Epithelial cell of esophagus (primary cell): ENCODE measurements around the gene ADARB2.
"Not testable (repeated sequence)": the region's sequence is repeated elsewhere in the genome, so short reads cannot be mapped to it uniquely, and the experiment has no call there.

Experiments
- DNase-seq: peaks from one replicate; pipeline ENCODE4 v3.0.0; 2010; ENCODE audit warnings: low read depth
- H3K4me3 ChIP-seq: 2 replicates; pipeline ENCODE4 v1.5.1; 2011; ENCODE audit warnings: mild to moderate bottlenecking, low read length, control low read depth
- CTCF ChIP-seq: IDR thresholded peaks from 2 replicates; pipeline ENCODE4 v1.5.1; 2011; ENCODE audit warnings: low read depth, mild to moderate bottlenecking, low read length, control low read depth, inconsistent platforms; ENCODE audit not compliant: insufficient read depth; ENCODE audit errors: missing control alignments

ADARB2 gene

GRCh38 chr10:1538121-1538520 lies 199.2 kb downstream of the ADARB2 start:
- TF ChIP-seq CTCF, result no peak
- no peak overlapping the region for H3K4me3 ChIP-seq
- DNase-seq, result no peak

GRCh38 chr10:1537449-1537848 lies 199.9 kb downstream of the ADARB2 start:
- not testable (repeated sequence) for H3K4me3 ChIP-seq

GRCh38 chr10:1536341-1536740 lies 201.0 kb downstream of the ADARB2 start:
- no peak for TF ChIP-seq CTCF
- H3K4me3 ChIP-seq, result no peak overlapping the region
- no peak for DNase-seq

More at GRCh38 chr10:1537449-1537848, 199.9 kb downstream of the ADARB2 start:
- not testable (repeated sequence) for DNase-seq

- no peak for DNase-seq
- H3K4me3 ChIP-seq, result no peak overlapping the region
- no peak for TF ChIP-seq CTCF
Observed at GRCh38 chr10:1535301-1535965, 201.9 kb downstream of the ADARB2 start.

GRCh38 chr10:1534820-1535219 lies 202.5 kb downstream of the ADARB2 start:
- H3K4me3 ChIP-seq, result no peak overlapping the region
- TF ChIP-seq CTCF, result no peak
- no peak for DNase-seq

GRCh38 chr10:1532636-1533035 lies 204.7 kb downstream of the ADARB2 start:
- DNase-seq, result no peak
- no peak for TF ChIP-seq CTCF
- no peak overlapping the region for H3K4me3 ChIP-seq

GRCh38 chr10:1531883-1532597 lies 205.3 kb downstream of the ADARB2 start:
- TF ChIP-seq CTCF, result no peak
- no peak for DNase-seq
- no peak overlapping the region for H3K4me3 ChIP-seq
